Gastroesophageal sphincter (tissue), 3 donors: ENCODE measurements around the gene DCUN1D5.
A peak's percentile ranks its signal among the peaks of the same experiment; 100 is the strongest.

ENCODE experiments used
- CTCF ChIP-seq, 4 experiments: fragments of 200-600 bp in 2 of 4; fragments of 450-650 bp in 2 of 4; sonication (generic) in 1 of 4; IDR thresholded peaks; one replicate each; pipeline ENCODE4 v1.5.1; 2017 to 2019; ENCODE audit warnings: antibody characterized with exemption in 4 of 4, mild to moderate bottlenecking in 2 of 4, moderate library complexity in 2 of 4
- POLR2AphosphoS5 ChIP-seq: sonication (generic); formaldehyde crosslinking; IDR thresholded peaks from one replicate; pipeline ENCODE4 v1.6.1; 2017; ENCODE audit warnings: antibody characterized with exemption

- TF ChIP-seq CTCF (IDR thresholded peaks at IDR 0.05) (peak in 3 of 4 experiments; percentile 37 to 58 (median 46)), POLR2AphosphoS5 (peak; percentile 45)
Observed at GRCh38 chr11:103108933-103109817, 17.2 kb upstream of the DCUN1D5 start, which contains the start of gene DYNC2H1.
